Endothelial cell of umbilical vein (primary cell): ENCODE results near the gene COL1A1. TPM values are rescaled to one million over a fixed set of nuclear protein-coding genes. Genes with fewer than 3 reads are reported as not detected.

ENCODE experiments used
- BruUV-seq: library from RNA; stranded (reverse); fragments of 400-500 nt; replicated peaks from 2 replicates; lab custom pipeline; 2021; lab: Mats Ljungman, UMichigan
- CTCF ChIA-PET: fragments of 300-600, 350-600 bp; sonication (Branson Sonifier 250); formaldehyde crosslinking; loops from one replicate; lab custom pipeline; 2021; ENCODE audit warnings: antibody characterized with exemption, inconsistent platforms; lab: Charles Lee
- POLR2A ChIA-PET: fragments of 300-600, 350-600 bp; sonication (Branson Sonifier 250); formaldehyde crosslinking; loops from one replicate; lab custom pipeline; 2021; ENCODE audit warnings: antibody characterized with exemption, inconsistent platforms; lab: Charles Lee
- DNase-seq: peaks from one replicate; pipeline ENCODE4 v3.0.0-alpha.2; 2011; ENCODE audit warnings: low read depth, low spot score
- FAIRE-seq: peaks from 2 replicates; lab custom pipeline; 2011; peaks lifted over from hg19 to GRCh38; lab: Jason Lieb, UNC
- H2AFZ ChIP-seq: 2 replicates; pipeline ENCODE4 v1.6.0; 2012; ENCODE audit warnings: low read depth, low read length, control low read depth, inconsistent platforms
- H3K27ac ChIP-seq: 2 replicates; pipeline ENCODE4 v1.5.1; 2011; ENCODE audit warnings: low read depth, mild to moderate bottlenecking, control low read depth, low read length, moderate library complexity; ENCODE audit not compliant: insufficient read depth
- H3K27me3 ChIP-seq, 2 experiments: 2 replicates each; pipeline versions ENCODE4 v1.6.0 to v1.6.1; 2011; ENCODE audit warnings: low read length in 2 of 2, mixed read lengths in 1 of 2; ENCODE audit not compliant: control insufficient read depth in 2 of 2, insufficient read depth in 2 of 2
- H3K36me3 ChIP-seq, 2 experiments: 2 replicates in 1 of 2; 3 replicates in 1 of 2; pipeline ENCODE4 v1.5.1; 2011; ENCODE audit warnings: low read length in 2 of 2, mild to moderate bottlenecking in 1 of 2, moderate library complexity in 1 of 2; ENCODE audit not compliant: control insufficient read depth in 2 of 2, insufficient read depth in 2 of 2; ENCODE audit errors: extremely low read depth in 1 of 2
- H3K4me1 ChIP-seq: 3 replicates; pipeline ENCODE4 v1.5.1; 2011; ENCODE audit warnings: mild to moderate bottlenecking, low read length; ENCODE audit not compliant: control insufficient read depth, insufficient read depth; ENCODE audit errors: extremely low read depth
- H3K4me2 ChIP-seq: 2 replicates; pipeline ENCODE4 v1.6.1; 2011; ENCODE audit warnings: low read length, control low read depth, mixed read lengths; ENCODE audit not compliant: insufficient read depth
- H3K4me3 ChIP-seq, 3 experiments: fragments of 200-600 bp in 1 of 3; sonication (generic), shearing (Covaris generic) in 1 of 3; replicated peaks in 1 of 3; 2 replicates each; pipeline ENCODE4 v1.5.1; 2011 to 2016; ENCODE audit warnings: control low read depth in 3 of 3, low read length in 3 of 3, mild to moderate bottlenecking in 2 of 3, inconsistent platforms in 1 of 3, low read depth in 1 of 3, moderate library complexity in 1 of 3; ENCODE audit not compliant: insufficient read depth in 1 of 3
- H3K79me2 ChIP-seq: 2 replicates; pipeline ENCODE4 v1.6.0; 2012; ENCODE audit warnings: low read length, inconsistent platforms; ENCODE audit not compliant: control insufficient read depth, insufficient read depth
- H3K9ac ChIP-seq: replicated peaks from 2 replicates; pipeline ENCODE3; 2011; ENCODE audit warnings: low read length, control low read depth; ENCODE audit not compliant: insufficient read depth; ENCODE audit errors: extremely low read depth
- H3K9me1 ChIP-seq: replicated peaks from 3 replicates; pipeline ENCODE4 v1.6.0; 2011; ENCODE audit warnings: mild to moderate bottlenecking, low read length; ENCODE audit not compliant: control insufficient read depth, insufficient read depth; ENCODE audit errors: extremely low read depth
- H3K9me3 ChIP-seq: replicated peaks from 2 replicates; pipeline ENCODE4 v1.5.1; 2012; ENCODE audit warnings: low read length, inconsistent platforms; ENCODE audit not compliant: control insufficient read depth, insufficient read depth
- H4K20me1 ChIP-seq: replicated peaks from 2 replicates; pipeline ENCODE3; 2011; ENCODE audit warnings: mild to moderate bottlenecking, low read length; ENCODE audit not compliant: control insufficient read depth, insufficient read depth; ENCODE audit errors: extremely low read depth
- CTCF ChIP-seq, 2 donors: IDR thresholded peaks; 1 replicate in 1 of 2; 2 replicates in 1 of 2; pipeline ENCODE4 v1.5.1; 2011; ENCODE audit warnings: low read length in 2 of 2, mild to moderate bottlenecking in 2 of 2, moderate library complexity in 2 of 2, control low read depth in 1 of 2, inconsistent platforms in 1 of 2, low read depth in 1 of 2; ENCODE audit not compliant: insufficient read depth in 1 of 2; ENCODE audit errors: extremely low read depth in 1 of 2
- EZH2 ChIP-seq: IDR thresholded peaks from 2 replicates; pipeline ENCODE4 v1.6.1; 2012; ENCODE audit warnings: borderline replicate concordance, low read depth, mild to moderate bottlenecking, moderate library complexity, low read length, inconsistent platforms; ENCODE audit not compliant: severe bottlenecking
- FOS ChIP-seq: IDR thresholded peaks from 2 replicates; pipeline ENCODE4 v1.6.1; 2011; ENCODE audit warnings: mild to moderate bottlenecking, low read length, moderate library complexity, borderline replicate concordance; ENCODE audit not compliant: insufficient read depth
- GATA2 ChIP-seq: IDR thresholded peaks from 2 replicates; pipeline ENCODE4 v1.7.0; 2011; ENCODE audit warnings: low read depth, mild to moderate bottlenecking, moderate library complexity, mixed read lengths, low read length; ENCODE audit not compliant: insufficient read length, insufficient read depth
- JUN ChIP-seq: IDR thresholded peaks from 2 replicates; pipeline ENCODE4 v1.6.1; 2011; ENCODE audit warnings: borderline replicate concordance, low read depth; ENCODE audit not compliant: insufficient read length, insufficient read depth
- MAX ChIP-seq: IDR thresholded peaks from 2 replicates; pipeline ENCODE4 v1.6.1; 2011; ENCODE audit not compliant: insufficient read depth, insufficient read length
- MYC ChIP-seq: IDR thresholded peaks from one replicate; pipeline ENCODE4 v1.6.1; 2011; ENCODE audit warnings: mild to moderate bottlenecking, low read depth, low read length
- POLR2A ChIP-seq: IDR thresholded peaks from 2 replicates; pipeline ENCODE4 v1.6.1; 2012; ENCODE audit warnings: low read depth, mild to moderate bottlenecking, control low read depth, low read length
- POLR2AphosphoS5 ChIP-seq: IDR thresholded peaks from 2 replicates; pipeline ENCODE4 v1.6.1; 2012; ENCODE audit warnings: low read depth, mild to moderate bottlenecking, control low read depth, low read length, moderate library complexity; ENCODE audit not compliant: insufficient read depth
- dilution Hi-C: fragments of 300-500 bp; cut with MboI; formaldehyde crosslinking; loops from one replicate; pipeline ENCODE4 v1.15.0; 2019; ENCODE audit warnings: low sequenced_read_pairs; ENCODE audit not compliant: extremely low pct_ligation_motif_present
- intact Hi-C: fragments of 100-400 bp; cut with micrococcal nuclease; formaldehyde crosslinking; loops from one replicate; pipeline ENCODE4 v1.10.0; 2022
- polyA plus RNA-seq, 4 experiments: library from polyadenylated mRNA; depleted of rRNA in 3 of 4; stranded (reverse) in 3 of 4; unstranded in 1 of 4; fragments of >200 nt; gene quantifications; 2 replicates each; pipeline versions ENCODE4 v1.2.1 to v1.2.3, GENCODE V29; 2011 to 2012; ENCODE audit warnings: missing spikeins in 1 of 4
- total RNA-seq: library from RNA; stranded (reverse); gene quantifications from 2 replicates; pipeline ENCODE4 v1.2.3, GENCODE V29; 2021

Gene COL1A1
- total and polyA plus RNA-seq, 2 donors (not counting 3 experiments of a cell fraction or from before 2014, with no cell fraction given): 0.07 TPM

GRCh38 chr17:50217591-50217990, 16.2 kb upstream of the COL1A1 start:
- Histone ChIP-seq H4K20me1 (no peaks in the 10 kb centered on the region), H3K9me1 (no peaks in the 10 kb centered on the region), H2AFZ (no peak overlapping the region), H3K9me3 (no peaks in the 10 kb centered on the region), H3K36me3 (no peaks in the 10 kb centered on the region), H3K9ac (no peak overlapping the region), H3K4me3 (no peak overlapping the region), H3K79me2 (no peaks in the 10 kb centered on the region), H3K4me1 (no peaks in the 10 kb centered on the region), H3K27ac (no peak overlapping the region), H3K4me2 (no peak overlapping the region), H3K27me3 (peaks cover 24 to 42% of the 10 kb centered on the region in 2 experiments)
- no peak for FAIRE-seq
- dilution Hi-C loops: no loop called here
- intact Hi-C loops: no loop called here
- no peak for TF ChIP-seq MAX
- no peak for TF ChIP-seq POLR2A
- no peak for TF ChIP-seq POLR2AphosphoS5
- no peak for TF ChIP-seq FOS
- TF ChIP-seq EZH2: no peak
- no peak for TF ChIP-seq CTCF (IDR thresholded peaks at IDR 0.05; ENCODE audit: extremely low read depth in 1 of 2, insufficient read depth in 1 of 2, low read depth in 1 of 2, low read length in 2 of 2)
- TF ChIP-seq GATA2: no peak
- no peak for TF ChIP-seq MYC
- no peak for TF ChIP-seq JUN
- ChIA-PET POLR2A (no interaction called here), CTCF (interaction anchor here (0.7 to 9.9 kb wide), 4 partner anchors 16 to 56 kb away, joined by 4 to 80 read pairs (median 4); partner anchors contain the start of gene COL1A1)
- no peak for DNase-seq
- BruUV-seq: no TSS peak
